Glomerular visceral epithelial cell (primary cell): ENCODE measurements around the gene KRT6A.

ENCODE experiments used
- DNase-seq: peaks from one replicate; pipeline ENCODE4 v3.0.0-alpha.2; 2016; ENCODE audit errors: extremely low spot score

Gene KRT6A

DNA sequence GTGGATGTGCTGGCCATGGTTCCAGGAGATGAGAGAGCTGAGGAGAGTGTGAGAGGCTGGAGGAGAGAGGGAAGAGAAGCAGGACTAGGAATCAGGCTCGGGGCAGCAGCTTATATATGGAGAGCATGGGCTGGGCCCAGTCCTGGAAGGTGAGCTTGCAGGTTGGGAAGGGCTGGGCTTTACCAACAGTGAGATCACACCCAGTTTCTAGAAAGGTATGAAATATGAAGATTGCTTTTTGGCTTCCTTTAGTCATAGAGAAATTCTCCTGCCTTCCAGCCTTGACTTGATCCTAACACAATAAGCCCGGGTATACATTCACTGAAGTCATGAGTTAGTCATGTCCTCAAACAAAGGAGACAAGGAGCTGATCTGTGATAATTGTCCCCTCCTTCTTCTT lies at the start of gene KRT6A:
TSS of gene KRT6A (minus strand) at position 86 of the 400 bp plus-strand sequence. CDS start at position 17, 69 bp downstream.
- no peak for DNase-seq

DNA sequence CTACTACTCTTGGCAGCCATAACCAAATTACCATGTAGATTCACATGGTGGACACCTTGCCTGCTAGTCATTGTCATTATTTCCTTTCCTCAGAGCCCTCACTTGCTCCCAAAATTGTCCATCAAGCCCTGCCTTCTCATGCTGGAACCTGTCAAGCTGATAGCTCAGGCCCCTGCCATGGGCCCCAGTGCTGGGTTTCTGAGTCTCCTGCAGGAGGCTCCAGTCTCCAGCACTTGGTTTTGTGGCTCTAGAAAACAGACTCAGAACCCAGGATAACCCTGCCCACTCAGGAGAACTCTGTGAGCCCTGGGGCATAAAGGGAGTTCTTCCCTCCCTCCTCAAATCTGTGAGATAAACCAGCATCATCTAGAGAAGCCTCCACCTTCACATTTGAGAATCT lies 49.1 kb upstream of the KRT6A start:
- DNase-seq: no peak

DNA sequence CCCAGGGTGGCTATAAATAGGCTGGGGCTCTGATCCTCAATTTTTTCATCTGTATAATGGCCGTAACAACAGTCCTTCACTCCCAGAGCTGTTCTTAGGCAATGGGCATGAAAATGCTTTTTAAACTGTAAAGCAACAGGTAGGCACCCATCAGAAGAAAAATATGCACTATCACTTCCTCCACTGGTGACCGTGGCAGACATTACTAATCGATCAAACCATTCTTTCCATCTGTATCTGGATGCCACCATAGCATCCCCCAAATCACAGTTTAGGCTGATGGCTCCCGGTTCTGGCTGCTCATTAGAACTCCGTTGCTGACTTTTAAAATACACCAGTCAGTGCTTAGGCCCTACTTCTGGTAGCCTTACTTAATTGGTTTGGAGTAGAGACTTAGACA lies 48.7 kb upstream of the KRT6A start:
- DNase-seq: no peak

DNA sequence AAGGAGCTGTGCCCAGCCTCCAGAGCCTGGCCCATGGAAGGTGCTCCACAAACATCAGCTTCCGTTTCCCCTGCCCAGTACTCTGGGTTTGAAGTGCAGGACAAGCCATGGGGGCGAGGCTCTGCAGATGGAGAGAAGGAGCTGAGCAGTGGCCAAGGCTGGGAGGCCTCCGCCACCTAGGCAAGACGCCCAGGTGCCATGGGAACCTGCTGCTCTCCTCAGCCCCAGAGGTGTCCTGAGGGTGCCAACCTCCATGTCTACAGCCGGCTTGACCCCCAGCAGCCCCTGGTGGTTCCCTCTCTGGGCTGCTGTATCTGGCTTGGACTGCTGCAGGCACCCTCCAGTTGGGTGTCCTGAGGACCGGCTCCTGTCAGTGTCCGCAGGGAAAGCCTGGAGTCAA lies 47.5 kb upstream of the KRT6A start:
- no peak for DNase-seq

DNA sequence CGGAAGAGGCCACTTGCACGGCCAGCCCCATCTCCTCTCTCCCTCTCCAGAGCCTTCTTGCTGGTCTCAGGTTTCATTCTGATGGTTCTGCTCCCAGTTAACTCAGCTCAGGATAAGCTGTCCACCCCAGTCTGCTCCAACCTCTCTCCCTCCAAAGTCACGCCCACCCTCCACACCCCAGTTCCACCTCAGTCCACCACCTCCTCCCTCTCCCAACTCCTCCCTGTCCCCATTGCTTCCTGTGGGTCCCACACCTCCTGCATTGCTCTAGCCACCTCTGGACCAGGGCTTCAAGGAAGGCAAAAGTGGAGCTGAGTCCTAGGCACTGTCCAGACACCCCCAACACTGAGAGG lies 46.7 kb upstream of the KRT6A start:
- no peak for DNase-seq

DNA sequence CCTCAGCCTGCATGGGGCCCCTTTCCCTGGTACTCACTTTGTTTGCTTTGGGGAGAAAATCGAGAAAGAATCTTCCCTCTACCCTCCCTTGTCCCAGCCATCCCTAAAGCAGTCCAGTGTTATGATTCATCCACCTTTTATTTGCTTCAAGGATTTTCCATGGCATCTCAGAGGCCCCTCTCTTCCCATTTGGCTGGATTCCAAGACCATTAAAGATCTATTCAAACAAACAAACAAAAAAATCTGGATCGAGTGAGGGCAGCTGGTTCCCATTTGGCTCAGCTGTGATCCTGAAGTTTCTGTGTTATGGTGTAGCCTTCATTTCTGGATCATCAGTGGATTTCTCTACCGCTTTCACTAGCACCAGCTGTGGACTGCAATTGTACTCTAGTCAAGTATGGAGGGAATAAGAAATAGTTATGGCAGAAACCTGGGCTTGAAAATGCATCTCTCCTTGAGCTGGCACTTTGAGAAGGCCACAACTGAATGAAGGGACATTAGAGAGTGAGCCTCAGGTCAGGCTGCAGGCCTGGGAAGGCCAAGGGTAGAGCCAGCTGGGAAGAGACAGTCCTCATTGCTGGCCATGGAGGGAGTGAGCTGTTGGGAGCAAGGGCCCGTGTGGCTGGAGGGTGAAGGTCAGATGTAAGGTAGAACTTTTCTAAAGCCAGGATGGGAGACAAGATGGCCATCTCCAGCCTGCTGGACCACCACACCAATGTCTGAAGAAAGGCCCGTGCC lies 46.2 kb upstream of the KRT6A start:
- peak; percentile 12 for DNase-seq

DNA sequence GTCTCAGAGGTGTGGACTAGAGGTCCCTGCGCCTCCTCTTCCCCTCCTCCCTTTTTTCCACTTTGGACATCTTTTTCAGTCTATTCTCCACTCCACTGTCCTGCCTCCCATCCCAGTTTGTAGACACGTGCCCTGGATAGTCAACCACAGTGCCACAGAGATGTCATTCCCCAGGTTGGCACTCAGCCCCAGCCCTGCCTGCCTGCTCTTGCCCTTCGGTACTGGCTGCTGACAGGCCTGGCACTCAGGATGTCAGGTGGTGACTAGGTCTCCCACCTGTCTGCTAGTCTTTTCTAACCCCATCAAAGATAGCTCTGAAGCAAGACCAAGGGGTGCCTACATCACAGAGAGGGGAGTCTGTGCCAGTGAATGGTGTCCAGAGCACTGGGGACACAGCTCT lies 44.0 kb upstream of the KRT6A start:
- no peak for DNase-seq

DNA sequence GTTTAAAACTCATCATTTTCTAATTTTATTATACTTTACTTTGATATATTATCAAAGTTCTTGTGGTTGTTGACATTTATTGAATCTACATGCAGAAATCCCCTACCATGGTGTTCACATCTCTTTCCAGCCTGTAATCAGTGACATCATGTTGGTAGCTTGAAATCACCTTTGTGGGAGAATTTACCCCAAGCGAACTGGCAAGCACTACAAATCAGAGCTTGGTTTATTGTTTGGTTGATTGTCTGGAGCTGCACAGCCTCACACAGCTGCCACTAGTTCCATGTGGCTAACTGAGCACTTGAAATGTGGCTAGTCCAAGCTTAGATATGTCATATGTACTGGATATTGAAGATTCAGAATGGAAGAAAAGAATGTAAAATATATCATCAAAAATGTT lies 42.5 kb upstream of the KRT6A start:
- DNase-seq: no peak

DNA sequence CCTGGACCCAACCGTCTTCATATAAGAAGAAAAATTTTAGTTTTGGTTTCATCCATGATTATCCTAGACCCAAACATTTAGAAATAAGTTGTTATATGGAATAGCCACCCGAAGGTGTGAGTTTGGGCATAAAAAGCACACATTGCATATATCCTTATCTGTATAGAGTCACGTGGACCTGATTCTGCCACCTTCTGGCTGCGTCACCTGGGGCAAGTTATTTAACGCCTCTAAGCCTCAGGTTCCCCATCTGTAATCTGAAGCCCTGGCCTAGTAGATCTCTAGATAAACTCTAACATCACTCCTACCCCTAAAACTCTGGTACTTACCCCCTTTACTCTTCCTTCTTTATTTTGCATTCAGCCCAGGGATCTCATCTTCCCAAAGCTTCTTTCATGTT lies 41.4 kb upstream of the KRT6A start:
- peak; percentile 23 for DNase-seq

DNA sequence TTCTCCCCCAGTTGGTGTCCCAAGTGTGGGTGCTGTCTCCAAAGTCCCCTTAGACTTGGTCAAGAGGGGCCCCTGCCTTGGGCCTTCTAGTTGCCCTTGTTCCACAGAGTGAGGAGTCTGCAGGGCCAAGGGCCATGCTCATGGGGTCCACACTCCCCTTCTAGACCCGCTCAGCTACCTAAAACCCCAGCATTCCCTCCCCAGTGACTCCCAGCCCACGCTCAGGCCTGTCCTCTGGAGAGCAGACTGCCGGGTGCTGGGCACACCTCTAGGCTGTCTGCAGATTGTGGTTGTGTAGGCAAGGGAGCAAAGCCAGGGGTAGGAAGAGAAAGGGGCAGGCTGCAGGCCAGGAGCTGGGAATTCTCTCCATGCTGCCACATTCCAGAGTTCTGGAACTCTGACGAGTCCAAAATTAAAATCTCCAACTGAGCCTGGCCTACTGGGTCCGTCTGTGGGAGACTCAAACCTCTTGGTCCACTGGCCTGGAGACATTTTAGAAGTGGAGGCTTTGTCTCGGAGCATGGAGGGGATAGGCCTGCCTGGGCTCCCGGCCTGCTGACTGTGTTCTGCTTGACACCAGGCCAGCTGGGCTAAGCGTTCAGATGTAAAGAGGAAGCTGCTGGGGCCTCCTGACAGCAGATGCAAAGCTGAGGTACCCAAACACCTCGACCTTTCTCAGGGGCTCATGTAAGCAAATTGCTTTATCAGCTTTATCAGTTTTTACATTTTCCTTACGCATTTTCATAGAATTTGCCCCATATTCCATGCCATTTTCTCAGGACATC lies 40.8 kb upstream of the KRT6A start:
- DNase-seq: no peak

DNA sequence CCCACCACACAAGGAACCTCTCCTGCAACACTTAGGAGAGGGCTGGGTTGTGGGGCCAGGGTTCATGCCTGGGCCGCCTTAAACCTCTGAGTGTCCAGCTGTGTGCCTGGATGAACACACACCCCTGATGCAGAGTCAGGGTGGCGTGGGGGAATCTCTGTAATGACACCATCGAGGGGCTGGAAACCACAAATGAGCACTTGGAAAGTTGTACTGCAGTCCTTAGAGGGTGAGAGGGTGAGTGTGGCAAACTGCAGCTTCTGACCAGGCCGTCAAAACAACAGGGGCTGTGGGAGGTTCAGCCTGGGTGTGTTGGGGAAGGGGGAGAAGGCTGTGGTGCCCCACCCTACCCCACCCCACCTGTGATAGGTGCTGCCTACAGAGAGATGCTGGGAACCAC lies 39.6 kb upstream of the KRT6A start:
- no peak for DNase-seq

DNA sequence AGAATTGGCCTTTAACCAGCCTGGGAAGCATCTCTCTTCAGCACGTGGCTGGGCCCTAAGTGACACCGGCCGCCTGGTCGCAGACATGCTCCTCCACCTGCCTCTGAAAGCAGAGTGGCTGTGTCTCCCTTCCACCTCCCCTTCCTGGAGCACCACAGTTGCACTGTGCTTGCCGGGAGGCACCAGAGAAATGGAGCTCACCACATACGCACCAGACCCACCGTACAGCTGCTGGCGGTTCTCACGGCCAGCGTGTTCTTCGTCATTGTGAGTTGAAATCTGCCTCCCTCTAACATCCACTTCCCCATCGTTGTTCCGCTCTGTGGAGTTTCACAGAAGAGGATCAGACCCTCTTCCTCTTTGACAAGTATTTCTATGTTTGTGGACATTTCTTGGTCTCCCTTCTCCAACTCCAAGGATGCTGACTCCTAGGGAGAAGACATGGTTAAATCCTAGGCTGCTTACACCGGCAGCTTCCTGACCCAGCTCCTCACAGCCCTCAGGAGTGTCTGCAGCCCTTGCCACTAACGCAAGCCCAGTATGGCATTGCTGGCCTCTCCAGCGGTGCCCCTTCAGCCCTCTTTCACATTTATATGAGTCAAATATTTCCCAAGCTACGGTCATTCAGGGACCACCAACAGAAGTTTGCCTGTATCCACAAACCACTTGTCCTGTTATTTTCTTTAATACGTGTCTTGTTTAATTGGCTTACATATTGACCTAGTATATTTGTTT lies 38.7 kb upstream of the KRT6A start:
- DNase-seq: no peak

DNA sequence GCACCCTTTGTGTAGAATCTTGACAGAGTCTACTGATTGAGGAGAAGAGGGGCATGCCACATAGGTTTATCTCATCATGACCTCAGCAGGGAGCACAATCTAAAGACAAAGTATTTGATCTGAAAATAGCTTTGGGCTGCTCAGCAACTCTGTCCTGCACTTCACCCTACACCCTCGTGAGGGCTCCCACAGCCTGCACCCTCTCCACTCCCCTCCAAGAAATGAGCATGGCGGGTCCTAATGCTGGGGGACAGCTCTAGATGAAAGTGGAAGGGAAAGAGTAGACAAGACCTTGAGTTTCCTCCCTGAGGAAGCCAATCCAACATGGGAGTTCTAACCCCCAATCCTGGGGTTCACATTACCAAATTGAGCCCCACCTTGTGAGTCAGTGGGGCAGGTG lies 37.8 kb upstream of the KRT6A start:
- DNase-seq: no peak

DNA sequence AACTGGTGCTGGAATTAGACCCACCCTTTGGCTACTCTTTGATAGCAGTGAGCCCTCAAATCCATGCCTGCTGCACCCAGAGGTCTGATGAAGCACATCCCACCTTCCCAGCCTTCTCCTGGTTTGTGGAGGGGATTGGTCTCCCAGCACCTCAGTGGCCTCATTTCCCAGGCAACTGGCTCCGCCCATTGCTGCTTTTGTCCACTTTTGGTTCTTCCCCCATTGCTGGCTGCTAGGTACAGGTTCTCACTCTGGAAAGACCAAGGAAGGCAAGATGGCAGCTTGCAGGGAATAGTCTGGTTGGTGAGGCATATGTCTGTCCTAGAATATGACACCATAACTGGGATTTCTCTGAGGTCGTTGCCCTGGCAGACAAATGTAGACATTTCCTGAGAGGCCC lies 37.3 kb upstream of the KRT6A start:
- no peak for DNase-seq

DNA sequence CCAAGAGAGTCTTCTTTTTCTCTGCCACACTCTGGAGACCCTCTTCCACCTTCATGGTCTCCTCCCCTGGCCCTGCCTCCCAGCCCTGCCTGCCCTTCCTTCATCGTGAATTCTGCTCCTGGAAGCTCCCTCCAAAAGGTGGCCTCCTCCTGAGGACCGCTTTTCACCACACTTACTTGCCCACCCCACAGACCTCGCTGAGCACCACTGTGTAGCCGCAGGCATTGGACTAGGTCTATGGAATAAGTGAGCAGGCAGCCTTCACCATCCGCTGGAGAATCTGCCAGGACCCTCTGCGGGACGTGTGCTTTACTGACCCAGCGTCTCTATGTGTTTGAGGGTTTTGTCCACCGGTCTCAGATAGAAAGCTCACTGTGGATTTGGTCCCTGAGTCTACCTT lies 36.8 kb upstream of the KRT6A start:
- no peak for DNase-seq

DNA sequence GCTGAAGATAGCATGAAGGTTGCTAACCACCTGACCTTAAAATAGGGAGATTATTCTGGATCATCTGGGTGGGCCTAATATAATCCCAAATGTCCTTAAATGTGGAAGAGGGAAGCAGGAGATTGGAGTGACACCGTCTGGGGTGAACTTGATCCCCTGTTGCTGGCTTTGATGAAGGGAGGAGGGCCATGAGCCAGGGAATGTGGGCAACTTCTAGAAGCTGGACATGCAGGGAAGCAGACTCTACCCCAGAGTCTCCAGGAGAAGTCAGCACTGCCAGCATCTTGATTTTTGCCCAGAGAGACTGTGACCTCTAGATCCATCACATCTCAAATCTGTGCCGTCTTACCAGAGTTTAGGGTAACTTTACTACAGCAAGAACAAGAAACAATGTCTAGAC lies 36.4 kb upstream of the KRT6A start:
- DNase-seq: no peak

DNA sequence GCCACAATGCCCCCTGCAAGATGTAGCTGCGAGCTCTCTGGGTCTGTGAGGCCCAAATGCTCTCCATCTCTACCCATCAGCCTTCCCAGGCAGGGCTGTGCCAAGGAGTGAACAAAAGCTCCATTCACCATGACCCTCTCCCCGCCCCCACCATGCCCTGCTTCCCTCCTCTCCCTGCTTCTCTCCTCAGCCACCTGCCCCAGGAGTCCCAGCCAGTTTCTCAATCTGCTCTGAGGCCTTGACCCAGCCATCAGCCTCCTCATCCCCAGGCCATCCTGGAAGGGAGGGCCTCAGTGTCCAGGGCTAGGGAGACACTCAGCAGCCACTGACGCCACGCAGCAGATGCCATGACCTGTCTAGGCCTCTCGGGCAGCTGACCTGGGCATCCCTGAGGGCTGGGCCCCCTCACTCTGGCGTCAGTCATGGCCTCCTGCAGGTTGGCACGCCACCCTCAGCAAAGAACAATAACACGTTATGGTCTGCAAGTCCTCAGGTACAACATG lies 35.6 kb upstream of the KRT6A start:
- no peak for DNase-seq

DNA sequence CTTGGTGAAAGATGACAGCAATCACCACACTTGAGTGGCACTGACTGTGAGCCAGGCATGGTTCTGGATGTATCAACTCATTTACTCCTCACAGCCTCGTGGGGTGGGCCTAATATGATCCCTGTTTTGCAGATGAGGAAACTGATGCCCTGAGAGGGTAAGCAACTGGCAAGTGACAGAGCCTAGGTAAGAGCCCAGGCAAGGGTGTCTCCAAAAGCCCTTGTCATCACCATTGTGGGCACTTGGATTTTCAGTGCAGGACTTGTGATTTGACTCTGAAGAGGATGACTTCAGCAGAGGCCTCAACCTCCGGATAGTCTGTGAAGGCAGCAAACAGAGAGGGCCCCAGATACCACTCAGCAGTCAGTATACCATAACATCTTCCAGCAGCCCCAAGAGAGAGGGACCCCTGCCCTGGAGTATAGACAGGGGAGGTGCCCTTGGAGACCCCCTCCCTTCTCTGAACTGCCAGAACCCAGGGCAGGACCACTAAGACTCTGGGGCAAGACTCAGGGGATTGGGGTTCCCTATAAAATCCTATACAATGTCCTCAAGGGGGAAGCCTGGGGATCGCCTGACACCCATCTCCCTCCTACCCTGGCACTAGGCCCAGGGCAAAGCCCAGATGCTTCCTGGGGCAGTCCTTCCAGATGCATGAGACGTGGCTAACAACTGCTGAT lies 34.2 kb upstream of the KRT6A start:
- no peak for DNase-seq

DNA sequence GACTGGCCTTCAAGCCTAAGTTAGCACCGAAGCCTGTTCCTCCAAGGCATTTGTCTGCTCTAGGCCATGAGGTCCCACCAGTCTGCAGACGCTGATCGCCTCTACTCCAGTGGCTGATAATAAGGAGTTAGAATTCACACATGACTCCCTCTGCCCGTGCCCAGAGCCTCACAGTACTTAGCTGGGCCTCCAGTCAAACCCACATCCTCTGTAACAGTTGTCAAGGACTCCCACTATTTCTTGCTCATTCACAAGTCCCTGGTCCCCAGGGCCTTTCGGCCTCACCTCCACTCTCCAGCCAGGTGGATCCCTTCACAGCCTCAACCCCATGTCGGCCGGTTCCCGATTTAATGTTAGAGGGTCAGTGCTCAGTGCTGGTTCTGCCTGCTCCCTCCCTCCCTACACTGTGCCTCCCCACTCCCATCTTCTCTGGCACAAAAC lies 33.5 kb upstream of the KRT6A start:
- DNase-seq: no peak

DNA sequence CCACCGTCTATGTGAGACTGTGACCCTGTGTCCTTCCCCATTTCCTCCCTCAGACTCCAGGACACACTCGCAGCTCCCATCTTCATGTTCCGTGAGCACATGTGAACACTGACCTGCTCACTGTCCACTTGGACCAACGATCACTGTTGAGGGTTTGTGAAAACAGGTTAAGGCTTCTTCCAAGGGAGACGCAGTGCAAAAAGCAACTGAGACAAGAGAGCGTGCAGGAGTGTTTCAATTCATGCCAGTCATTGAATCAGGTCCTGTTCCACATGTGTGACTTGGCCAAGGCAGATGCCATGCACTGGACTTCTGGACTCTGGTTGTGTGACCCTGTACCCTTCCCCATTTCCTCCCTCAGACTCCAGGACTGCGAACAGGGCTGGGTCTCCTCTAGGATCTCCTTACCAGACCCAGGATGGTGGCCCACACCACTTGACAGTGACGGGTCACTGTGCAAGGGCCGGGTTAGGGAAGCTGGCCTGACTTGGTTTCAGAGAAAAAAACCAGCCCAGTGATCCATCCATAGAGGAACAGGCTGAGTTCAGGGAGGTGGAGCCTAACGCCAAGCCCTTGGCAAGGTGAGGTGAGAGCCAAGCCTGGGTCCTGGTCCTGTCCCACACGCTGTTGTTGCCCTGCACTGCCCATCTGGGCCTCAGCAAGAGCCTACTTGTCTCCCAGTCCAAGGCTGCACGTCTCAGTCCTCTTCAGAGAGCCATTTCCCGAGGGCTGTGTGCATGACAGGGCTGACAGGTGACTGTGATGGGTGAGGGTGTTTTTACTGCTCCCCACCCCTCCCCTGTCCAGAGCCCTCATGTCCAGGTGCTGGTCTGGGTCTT lies 32.8 kb upstream of the KRT6A start:
- DNase-seq: no peak
